Loucy (cell line): ENCODE data around the gene TMEM140.

Source experiments
- H2AFZ ChIP-seq: fragments of 200-600 bp; sonication (generic); 2 replicates; pipeline ENCODE4 v1.6.0; 2016; ENCODE audit warnings: antibody characterized with exemption, mild to moderate bottlenecking, low read length, moderate library complexity
- H3F3A ChIP-seq: fragments of 200-600 bp; 2 replicates; pipeline ENCODE4 v1.6.0; 2016; ENCODE audit warnings: antibody characterized with exemption, low read depth, mild to moderate bottlenecking
- H3K27me3 ChIP-seq: fragments of 200-600 bp; sonication (generic); 2 replicates; pipeline ENCODE4 v1.6.1; 2014; ENCODE audit warnings: low read length, mild to moderate bottlenecking; ENCODE audit not compliant: insufficient read depth, poor library complexity, severe bottlenecking
- H3K36me3 ChIP-seq: fragments of 200-600 bp; sonication (generic); 2 replicates; pipeline ENCODE4 v1.6.1; 2016; ENCODE audit warnings: low read length; ENCODE audit not compliant: insufficient read depth
- H3K4me1 ChIP-seq: fragments of 200-600 bp; sonication (generic); 2 replicates; pipeline ENCODE4 v1.5.1; 2014; ENCODE audit warnings: low read length, mild to moderate bottlenecking; ENCODE audit not compliant: insufficient read depth, poor library complexity, severe bottlenecking
- H3K4me2 ChIP-seq: fragments of 200-600 bp; sonication (generic); 2 replicates; pipeline ENCODE4 v1.6.0; 2014; ENCODE audit warnings: antibody characterized with exemption, low read length, low read depth, mild to moderate bottlenecking; ENCODE audit not compliant: poor library complexity, severe bottlenecking
- H3K4me3 ChIP-seq: fragments of 200-600 bp; sonication (generic); 2 replicates; pipeline ENCODE4 v1.5.1; 2014; ENCODE audit warnings: low read length, mild to moderate bottlenecking, mixed read lengths; ENCODE audit not compliant: poor library complexity, severe bottlenecking
- H3K79me2 ChIP-seq: fragments of 200-600 bp; sonication (generic); 2 replicates; pipeline ENCODE4 v1.6.1; 2014; ENCODE audit warnings: low read length; ENCODE audit not compliant: insufficient read depth
- H3K9ac ChIP-seq: fragments of 200-600 bp; sonication (generic); 2 replicates; pipeline ENCODE4 v1.6.0; 2014; ENCODE audit warnings: mild to moderate bottlenecking, low read depth, low read length, moderate library complexity; ENCODE audit not compliant: poor library complexity, severe bottlenecking
- H3K9me2 ChIP-seq: fragments of 200-600 bp; sonication (generic); replicated peaks from 2 replicates; pipeline ENCODE4 v1.6.1; 2016; ENCODE audit warnings: low read depth, low read length, mixed read lengths
- H3K9me3 ChIP-seq: fragments of 200-600 bp; sonication (generic); 2 replicates; pipeline ENCODE4 v1.6.1; 2014; ENCODE audit warnings: mild to moderate bottlenecking, antibody characterized with exemption, low read length, low read depth; ENCODE audit not compliant: insufficient read depth
- H4K20me1 ChIP-seq: fragments of 200-600 bp; sonication (generic); 2 replicates; pipeline ENCODE4 v1.6.0; 2014; ENCODE audit warnings: antibody characterized with exemption, low read length, mild to moderate bottlenecking; ENCODE audit not compliant: insufficient read depth, poor library complexity, severe bottlenecking
- EZH2phosphoT487 ChIP-seq: fragments of 200-600 bp; IDR thresholded peaks from 2 replicates; pipeline ENCODE4 v1.6.1; 2018; ENCODE audit warnings: antibody characterized with exemption, mild to moderate bottlenecking, moderate library complexity, borderline replicate concordance
- TF ChIP-seq, protein P1 (sequence below): fragments of 200-600 bp; sonication (generic); conservative IDR thresholded peaks from 2 replicates; pipeline ENCODE4 v1.5.1; 2014; ENCODE audit warnings: mild to moderate bottlenecking, antibody characterized with exemption, low read length

Gene TMEM140

GRCh38 chr7:135102372-135102771, 45.5 kb upstream of the TMEM140 start:
- no peaks in the 10 kb centered on the region for H3K4me1 ChIP-seq

GRCh38 chr7:135109562-135109961, 38.3 kb upstream of the TMEM140 start:
- Histone ChIP-seq H3F3A (no peaks in the 10 kb centered on the region), H3K9ac (no peak overlapping the region), H3K9me2 (no peaks in the 10 kb centered on the region), H2AFZ (no peak overlapping the region), H3K27me3 (no peaks in the 10 kb centered on the region), H3K36me3 (no peaks in the 10 kb centered on the region), H3K9me3 (no peaks in the 10 kb centered on the region), H3K4me2 (no peak overlapping the region), H3K4me3 (no peak overlapping the region), H4K20me1 (no peaks in the 10 kb centered on the region), H3K79me2 (no peaks in the 10 kb centered on the region), H3K4me1 (no peaks in the 10 kb centered on the region)
- TF ChIP-seq, protein P1, sequence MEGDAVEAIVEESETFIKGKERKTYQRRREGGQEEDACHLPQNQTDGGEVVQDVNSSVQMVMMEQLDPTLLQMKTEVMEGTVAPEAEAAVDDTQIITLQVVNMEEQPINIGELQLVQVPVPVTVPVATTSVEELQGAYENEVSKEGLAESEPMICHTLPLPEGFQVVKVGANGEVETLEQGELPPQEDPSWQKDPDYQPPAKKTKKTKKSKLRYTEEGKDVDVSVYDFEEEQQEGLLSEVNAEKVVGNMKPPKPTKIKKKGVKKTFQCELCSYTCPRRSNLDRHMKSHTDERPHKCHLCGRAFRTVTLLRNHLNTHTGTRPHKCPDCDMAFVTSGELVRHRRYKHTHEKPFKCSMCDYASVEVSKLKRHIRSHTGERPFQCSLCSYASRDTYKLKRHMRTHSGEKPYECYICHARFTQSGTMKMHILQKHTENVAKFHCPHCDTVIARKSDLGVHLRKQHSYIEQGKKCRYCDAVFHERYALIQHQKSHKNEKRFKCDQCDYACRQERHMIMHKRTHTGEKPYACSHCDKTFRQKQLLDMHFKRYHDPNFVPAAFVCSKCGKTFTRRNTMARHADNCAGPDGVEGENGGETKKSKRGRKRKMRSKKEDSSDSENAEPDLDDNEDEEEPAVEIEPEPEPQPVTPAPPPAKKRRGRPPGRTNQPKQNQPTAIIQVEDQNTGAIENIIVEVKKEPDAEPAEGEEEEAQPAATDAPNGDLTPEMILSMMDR = no peak
- TF ChIP-seq EZH2phosphoT487 = no peak

More at GRCh38 chr7:135102372-135102771, 45.5 kb upstream of the TMEM140 start:
- no peaks in the 10 kb centered on the region for H3K36me3 ChIP-seq
- no peaks in the 10 kb centered on the region for H3K79me2 ChIP-seq
- TF ChIP-seq, protein P1 = no peak
- no peak for TF ChIP-seq EZH2phosphoT487
- H3K4me3 ChIP-seq = no peak overlapping the region
- H2AFZ ChIP-seq = no peak overlapping the region
- H4K20me1 ChIP-seq = no peaks in the 10 kb centered on the region
- H3K9ac ChIP-seq = no peak overlapping the region
- H3K4me2 ChIP-seq = no peak overlapping the region
- H3F3A ChIP-seq = no peaks in the 10 kb centered on the region
- H3K27me3 ChIP-seq = no peaks in the 10 kb centered on the region
- no peaks in the 10 kb centered on the region for H3K9me3 ChIP-seq
- H3K9me2 ChIP-seq = no peaks in the 10 kb centered on the region

DNA sequence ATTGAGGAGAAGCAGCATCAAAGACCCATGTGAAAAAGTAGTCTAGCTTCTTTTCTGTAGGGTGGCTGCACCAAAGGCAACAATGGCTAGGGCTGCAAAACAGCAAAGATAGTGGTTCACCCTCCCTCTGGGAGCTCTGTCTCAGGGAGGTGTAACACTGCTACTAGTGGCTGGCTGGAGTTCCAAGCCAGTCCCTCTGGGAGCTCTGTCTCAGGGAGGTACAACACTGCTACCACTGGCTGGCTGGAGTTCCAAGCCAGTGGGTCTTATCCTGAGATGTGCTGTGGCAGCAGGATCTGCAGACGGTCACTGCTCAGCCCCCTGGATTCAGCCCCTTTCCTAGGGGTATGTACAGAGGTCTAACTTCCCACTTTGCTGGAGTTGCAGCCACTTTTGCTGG, 37.9 kb upstream of the TMEM140 start:
- Histone ChIP-seq H3K36me3 (no peaks in the 10 kb centered on the region), H3F3A (no peaks in the 10 kb centered on the region), H3K4me1 (no peaks in the 10 kb centered on the region), H2AFZ (no peak overlapping the region), H4K20me1 (no peaks in the 10 kb centered on the region), H3K9me2 (no peaks in the 10 kb centered on the region), H3K79me2 (no peaks in the 10 kb centered on the region), H3K27me3 (no peaks in the 10 kb centered on the region), H3K9ac (no peak overlapping the region), H3K9me3 (no peaks in the 10 kb centered on the region), H3K4me2 (no peak overlapping the region), H3K4me3 (no peak overlapping the region)
- TF ChIP-seq, protein P1 = no peak
- no peak for TF ChIP-seq EZH2phosphoT487
